GM19025 (cell line): ENCODE results near the gene EHBP1.

Source experiments
- ATAC-seq: cut with Tn5 transposase; IDR thresholded peaks from one replicate; pipeline ENCODE4 v1.9.1; 2021; ENCODE audit warnings: mild to moderate bottlenecking, low read depth, moderate library complexity; ENCODE audit not compliant: unreplicated experiment

EHBP1 gene

DNA sequence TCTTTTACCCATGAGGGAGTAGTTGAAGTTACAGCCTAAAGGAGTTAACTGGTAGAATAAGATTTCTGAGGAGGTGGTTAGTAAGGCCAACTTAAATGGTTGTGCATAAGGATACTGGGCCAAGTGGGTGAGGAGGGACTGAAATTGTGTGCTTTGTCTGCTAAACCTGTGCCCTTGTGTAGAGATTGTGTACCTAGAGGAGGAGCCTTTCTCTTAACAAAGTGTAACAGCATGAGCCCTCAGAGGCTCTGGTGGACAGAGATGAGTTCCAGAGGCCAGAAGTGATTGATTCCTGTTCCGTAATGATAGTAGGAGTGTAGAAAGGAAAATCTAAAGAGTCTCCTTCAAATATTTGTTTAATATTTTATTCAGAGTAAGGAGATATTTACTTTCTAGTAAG, 388.0 kb downstream of the EHBP1 start:
- ATAC-seq: no peak
